Ovary (tissue), 3 donors: ENCODE measurements around the gene SLC12A3.

ENCODE experiments used
- POLR2A ChIP-seq: fragments of 450-650 bp; IDR thresholded peaks from one replicate; pipeline ENCODE4 v1.6.1; 2017; ENCODE audit warnings: antibody characterized with exemption, mild to moderate bottlenecking, moderate library complexity
- TF ChIP-seq, protein P1 (sequence below), 3 donors: fragments of 450-650 bp in 2 of 3; fragments of 200-600 bp in 1 of 3; IDR thresholded peaks; one replicate each; pipeline versions ENCODE4 v1.5.1 to v1.8.0; 2016 to 2022; ENCODE audit warnings: antibody characterized with exemption in 3 of 3, mild to moderate bottlenecking in 1 of 3
- donor health status: DM: no; HTN: no; CAD: no.

DNA sequence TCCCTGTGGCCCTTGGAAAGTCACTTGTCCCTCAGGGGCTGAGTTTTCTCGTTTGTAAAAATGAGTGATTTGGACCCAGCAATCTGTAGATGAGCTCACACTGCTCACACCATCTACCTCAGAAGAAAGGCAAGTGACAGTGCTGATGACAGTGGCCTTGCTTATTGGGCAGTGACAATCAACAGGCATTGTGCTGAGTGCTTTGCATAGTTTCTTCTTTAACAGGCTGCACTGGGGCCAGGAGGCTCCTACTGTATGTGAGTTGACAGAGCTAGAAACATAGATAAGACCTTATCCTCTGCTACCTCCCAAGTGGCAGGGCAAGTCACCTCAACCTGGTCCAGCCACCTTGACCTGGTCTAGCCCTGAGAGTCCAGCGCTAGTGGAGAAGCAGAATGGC, 29.7 kb upstream of the SLC12A3 start:
- TF ChIP-seq, protein P1, sequence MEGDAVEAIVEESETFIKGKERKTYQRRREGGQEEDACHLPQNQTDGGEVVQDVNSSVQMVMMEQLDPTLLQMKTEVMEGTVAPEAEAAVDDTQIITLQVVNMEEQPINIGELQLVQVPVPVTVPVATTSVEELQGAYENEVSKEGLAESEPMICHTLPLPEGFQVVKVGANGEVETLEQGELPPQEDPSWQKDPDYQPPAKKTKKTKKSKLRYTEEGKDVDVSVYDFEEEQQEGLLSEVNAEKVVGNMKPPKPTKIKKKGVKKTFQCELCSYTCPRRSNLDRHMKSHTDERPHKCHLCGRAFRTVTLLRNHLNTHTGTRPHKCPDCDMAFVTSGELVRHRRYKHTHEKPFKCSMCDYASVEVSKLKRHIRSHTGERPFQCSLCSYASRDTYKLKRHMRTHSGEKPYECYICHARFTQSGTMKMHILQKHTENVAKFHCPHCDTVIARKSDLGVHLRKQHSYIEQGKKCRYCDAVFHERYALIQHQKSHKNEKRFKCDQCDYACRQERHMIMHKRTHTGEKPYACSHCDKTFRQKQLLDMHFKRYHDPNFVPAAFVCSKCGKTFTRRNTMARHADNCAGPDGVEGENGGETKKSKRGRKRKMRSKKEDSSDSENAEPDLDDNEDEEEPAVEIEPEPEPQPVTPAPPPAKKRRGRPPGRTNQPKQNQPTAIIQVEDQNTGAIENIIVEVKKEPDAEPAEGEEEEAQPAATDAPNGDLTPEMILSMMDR (IDR thresholded peaks at IDR 0.05): no peak
- TF ChIP-seq POLR2A: no peak
